HG03045 (cell line): Measurements from ENCODE around the gene SARS2.
"Not testable (repeated sequence)": the region's sequence is repeated elsewhere in the genome, so short reads cannot be mapped to it uniquely, and the experiment has no call there.

Experiments
- ATAC-seq: cut with Tn5 transposase; IDR thresholded peaks from one replicate; pipeline ENCODE4 v1.9.1; 2021; ENCODE audit warnings: mild to moderate bottlenecking, moderate library complexity; ENCODE audit not compliant: unreplicated experiment

SARS2 gene

DNA sequence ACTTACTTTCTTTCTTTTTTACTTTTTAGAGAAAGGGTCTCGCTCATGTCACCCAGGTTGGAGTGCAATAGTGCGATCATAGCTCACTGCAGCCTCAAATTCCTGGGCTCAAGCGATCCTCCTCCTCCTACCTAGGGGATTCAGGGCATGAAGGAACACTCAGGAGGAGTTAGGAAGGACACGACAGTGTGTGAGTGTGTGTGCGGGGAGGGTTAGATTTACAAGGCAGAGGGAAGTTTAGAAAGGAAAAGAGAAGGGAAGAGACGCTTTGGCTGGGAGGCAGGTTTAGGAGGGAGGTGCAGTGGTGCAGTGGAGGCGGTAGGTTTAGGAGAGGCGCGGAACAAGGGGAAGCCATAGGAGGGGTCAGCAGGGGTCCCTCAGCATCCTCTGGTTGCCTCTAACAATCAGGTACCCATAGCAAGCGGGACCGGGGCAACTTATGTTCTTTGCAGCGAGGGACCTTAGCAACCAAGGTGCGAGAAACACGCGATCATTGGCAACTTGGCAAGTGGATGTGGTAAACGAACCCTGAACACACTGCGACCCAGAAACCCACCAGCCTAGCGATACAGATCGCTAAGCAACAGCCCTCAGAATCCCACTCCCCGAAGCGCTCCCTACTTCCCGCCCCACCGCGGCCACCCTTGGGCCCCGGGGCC is 31.6 kb downstream of the SARS2 start:
- ATAC-seq, result no peak

DNA sequence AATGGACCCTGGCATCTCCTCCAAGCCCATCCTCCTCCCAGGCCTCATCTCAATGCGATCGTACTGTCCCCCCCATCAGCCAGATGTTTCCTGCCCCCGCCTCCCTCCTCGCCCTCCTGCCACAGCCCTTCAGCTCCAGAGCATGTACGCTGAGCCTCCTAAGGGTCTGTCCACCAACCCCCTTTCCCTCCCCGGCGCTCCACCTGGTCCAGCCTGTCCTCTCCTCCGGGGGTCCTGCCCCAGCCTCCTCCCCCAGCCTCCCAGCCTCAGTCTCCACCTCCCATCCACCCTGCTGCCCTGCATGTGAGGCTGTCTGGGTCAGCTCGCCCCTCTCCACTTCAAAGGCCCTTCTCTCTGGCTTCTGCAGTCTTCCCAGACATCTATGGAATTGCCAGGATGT is 35.6 kb downstream of the SARS2 start:
- ATAC-seq, result no peak

DNA sequence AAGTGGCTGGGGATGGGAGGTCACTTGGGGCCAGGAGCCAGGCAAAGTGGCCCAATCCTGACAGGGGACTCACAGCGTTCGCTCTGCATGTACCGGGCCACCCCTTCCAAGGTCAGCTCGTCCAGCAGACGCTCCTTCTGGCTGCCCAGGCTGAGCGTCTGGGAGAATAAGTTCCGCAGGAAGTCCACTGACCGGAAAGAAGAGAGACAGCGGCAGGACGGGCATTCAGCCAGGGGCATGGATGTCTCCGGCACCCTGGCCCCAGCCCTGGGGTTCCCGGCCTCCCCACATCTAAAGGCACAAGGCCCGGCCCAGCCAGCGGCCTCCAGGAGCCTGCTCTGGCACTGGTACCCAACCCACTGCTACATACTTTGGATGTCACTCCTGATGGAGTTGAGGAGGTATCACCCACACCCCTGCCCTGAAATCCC is 37.2 kb downstream of the SARS2 start:
- ATAC-seq, result no peak

DNA sequence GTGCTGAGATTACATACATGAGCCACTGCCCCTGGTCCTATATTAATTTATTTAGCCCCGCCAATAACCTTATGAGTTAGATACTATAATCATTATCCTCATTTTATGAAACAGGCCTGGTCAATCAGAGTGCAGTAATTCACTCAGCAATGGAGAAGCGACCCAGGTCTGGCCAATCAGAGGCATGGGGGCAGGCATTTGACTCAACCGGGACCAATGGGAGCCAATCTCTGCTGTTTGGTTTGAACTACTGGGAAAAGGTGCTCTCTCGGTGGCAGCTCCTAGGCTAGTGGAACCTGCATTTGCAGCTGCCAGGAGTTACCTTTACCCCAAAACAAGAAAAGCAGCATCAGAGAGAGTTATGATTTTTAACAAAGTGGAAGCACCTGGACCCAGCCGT is 37.7 kb downstream of the SARS2 start:
- ATAC-seq, result no peak

DNA sequence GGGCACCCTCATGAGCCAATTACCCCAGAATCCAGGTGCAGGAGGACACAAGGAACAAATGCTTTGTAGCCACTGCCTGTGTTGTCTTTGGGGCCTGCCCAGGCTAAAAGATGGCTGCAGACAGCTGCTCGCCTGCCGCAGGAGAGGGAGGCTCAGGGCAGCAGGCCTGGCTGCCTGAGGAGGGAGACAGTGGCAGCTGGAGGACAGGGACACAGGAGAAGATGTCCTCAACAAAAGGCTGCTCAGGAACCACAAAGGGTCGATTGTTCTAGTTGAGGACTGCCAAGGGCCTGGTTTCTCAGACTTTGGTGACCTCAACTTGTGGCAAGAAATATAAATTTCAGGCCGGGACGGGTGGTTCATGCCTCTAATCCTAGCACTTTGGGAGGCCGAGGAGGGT is 38.8 kb downstream of the SARS2 start:
- no peak for ATAC-seq

DNA sequence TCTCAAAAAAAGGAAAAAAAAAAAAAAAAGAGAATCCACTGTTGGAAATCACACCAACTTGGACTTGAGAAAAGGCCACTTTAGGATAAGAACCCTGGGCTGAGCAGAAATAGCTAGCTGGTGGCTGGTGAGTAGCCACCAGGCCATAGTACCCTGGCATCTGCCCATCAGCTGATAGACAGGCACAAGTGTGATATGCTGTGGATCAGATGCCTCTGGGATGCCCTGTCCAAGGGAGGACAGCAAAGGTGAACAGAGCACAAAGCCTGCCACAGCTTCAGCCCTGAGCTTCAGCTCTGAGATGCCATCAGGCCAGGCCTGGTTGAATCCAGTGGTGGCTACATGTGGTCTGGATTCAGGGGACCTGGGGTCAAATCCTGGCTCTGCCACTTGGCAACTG is 39.9 kb downstream of the SARS2 start:
- ATAC-seq, result no peak

DNA sequence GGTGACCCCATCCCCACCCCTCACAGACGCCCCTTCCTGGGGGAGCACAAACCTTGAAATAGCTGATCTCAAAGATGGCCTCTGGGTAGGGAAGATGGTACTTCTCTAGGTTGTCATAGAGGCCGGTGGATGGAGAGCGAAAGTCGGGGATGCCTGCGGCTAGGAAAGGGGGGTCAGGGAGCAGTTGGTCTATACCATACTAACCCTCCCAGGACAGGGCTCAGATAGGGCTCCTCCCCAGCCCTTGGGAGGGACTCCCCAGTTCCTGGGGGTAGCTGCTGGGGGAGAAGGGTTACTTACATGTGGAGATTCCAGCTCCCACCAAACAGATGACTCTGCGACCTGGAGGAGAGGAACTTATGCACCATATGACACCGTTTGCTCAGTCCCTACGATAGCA is 40.8 kb downstream of the SARS2 start:
- ATAC-seq, result no peak

DNA sequence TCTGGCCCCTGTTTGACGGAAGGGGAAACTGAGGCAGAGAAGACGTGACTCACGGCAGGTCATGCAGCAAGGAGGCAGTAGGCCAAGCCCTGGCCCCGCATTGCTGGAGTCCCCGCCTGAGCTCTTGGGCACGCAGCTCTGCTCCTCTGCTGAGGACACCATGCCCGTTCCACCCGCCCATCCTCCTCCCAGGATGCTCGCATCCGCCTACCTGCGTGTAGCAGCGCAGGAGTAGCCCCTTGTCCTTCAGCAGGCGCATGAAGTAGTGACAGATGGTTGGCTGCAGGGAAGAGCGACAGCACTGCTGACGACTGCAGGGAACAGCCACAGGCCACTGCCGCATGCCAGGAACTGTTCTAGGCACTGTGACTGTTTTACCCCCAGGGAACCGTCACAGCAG is 41.7 kb downstream of the SARS2 start:
- ATAC-seq, result no peak

DNA sequence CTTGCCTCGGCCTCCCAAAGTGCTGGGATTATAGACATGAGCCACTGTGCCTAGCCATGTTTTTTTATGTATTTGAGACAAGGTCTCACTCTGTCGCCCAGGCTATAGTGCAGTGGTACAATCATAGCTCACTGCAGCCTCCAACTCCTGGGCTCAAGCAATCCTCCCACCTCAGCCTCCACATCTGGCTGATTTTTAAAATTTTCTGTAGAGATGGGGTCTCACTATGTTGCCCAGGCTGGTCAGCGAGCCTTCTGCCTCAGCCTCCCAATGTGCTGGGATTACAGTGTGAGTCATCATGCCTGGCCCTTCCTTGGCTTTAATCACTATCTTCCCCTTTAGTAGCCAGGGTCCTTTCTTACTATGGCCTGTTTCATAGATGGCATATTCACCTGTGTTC is 45.9 kb downstream of the SARS2 start:
- not testable (repeated sequence) for ATAC-seq

DNA sequence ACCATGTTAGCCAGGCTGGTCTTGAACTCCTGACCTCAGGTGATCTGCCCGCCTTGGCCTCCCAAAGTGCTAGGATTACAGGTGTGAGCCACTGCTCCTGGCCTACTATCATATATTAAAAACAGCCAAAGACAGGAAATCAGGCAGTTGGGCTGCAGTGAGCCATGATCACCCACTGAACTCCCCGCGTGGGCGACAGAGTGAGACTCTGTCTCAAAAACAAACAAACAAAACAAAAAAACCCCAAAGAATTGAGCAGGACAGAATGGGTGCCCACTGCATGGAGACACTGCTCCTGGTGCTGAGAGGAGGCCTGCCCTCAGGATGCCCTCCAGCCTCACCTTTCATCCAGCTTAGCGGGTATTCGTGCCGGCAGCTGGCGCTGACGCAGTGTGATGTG is 47.3 kb downstream of the SARS2 start:
- ATAC-seq, result no peak

DNA sequence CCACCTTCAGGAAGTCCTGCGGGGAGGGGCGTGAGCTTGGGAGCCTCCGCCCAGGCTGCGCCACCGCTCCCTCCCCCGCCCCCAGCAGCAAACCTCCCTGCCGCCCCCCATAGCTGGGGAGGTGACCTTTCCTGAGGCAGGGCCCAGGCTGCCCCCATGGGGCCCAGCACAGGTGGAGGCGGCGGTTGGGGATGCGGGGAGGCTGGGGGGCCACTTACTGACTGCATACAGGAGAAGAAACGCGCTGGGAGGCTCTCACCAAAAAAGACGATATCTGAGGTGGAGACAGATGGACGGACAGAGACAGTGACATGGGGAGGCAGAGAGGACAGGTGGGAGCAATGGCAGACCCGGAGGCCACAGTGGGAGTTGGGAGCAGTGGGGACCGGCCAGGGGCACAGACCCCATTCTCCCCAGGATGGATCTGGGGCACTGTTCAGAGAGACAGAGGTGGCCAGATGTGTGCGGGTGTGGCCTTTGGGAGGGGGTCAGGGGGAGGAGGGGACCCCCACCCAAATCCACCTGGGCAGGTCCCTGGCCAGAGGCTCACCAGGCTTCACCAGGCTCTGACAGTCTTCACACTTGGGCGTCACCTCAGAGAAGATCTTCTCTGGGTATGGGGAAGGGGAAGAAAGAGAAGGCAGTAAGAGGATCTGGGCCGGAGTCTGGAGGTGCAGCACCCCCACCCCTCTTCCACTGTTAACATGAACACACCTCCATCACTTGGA is 49.5 kb downstream of the SARS2 start:
- ATAC-seq, result no peak

DNA sequence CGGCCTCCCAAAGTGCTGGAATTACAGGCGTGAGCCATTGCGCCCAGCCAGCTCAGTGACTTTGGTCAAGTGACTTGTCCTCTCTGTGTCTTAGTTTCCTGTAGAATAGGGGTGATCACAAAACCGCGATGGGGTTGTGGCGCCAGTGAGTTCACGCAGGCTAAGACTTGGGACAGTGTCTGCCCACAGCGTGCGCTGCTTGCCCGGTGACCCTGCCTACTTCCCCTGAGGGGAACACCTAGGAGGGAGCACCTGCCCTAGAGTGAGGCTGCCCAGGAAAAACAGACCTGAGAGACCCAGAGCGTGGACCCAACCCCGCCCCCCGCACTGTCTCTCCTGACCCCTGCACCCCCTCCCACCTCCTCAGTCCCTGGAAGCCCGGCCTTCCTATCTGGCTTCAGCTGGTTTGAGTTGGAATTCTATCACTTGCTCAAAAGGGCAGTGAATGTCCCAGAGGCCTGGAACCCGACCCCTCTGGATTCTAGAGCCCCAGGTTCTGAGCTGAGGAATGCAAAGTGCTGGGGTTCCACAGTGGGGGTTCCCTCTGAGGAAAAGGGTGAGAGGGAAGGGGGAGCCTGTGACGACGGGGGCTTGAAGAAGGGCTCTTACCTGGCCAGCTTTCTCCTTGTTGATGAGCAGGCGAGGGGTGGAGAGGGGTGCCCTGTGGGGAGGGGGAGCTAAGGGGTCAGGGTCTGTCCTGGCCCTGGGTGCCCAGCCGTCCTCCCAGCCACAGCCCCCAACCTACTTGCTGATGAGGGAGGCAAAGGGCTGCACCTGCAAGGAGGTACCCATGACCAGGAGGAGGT is 50.3 kb downstream of the SARS2 start:
- no peak for ATAC-seq

DNA sequence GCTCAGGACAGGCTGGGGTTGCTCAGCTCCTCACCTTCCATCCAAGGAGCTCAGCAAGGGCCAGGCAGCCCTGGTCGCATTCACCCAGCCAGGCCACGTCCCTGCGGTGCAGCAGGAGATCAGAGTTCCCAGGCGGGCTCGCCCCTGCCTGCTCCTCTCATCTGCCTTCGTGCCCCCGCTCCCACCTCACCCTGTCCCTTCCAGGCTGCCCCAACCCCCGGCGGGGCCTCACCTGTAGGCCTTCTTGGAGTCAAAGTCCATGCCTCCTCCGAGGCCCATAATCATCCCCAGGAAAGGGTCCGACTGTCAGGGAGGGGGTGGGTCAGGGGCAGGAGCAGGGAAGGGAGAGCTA is 51.2 kb downstream of the SARS2 start:
- no peak for ATAC-seq

DNA sequence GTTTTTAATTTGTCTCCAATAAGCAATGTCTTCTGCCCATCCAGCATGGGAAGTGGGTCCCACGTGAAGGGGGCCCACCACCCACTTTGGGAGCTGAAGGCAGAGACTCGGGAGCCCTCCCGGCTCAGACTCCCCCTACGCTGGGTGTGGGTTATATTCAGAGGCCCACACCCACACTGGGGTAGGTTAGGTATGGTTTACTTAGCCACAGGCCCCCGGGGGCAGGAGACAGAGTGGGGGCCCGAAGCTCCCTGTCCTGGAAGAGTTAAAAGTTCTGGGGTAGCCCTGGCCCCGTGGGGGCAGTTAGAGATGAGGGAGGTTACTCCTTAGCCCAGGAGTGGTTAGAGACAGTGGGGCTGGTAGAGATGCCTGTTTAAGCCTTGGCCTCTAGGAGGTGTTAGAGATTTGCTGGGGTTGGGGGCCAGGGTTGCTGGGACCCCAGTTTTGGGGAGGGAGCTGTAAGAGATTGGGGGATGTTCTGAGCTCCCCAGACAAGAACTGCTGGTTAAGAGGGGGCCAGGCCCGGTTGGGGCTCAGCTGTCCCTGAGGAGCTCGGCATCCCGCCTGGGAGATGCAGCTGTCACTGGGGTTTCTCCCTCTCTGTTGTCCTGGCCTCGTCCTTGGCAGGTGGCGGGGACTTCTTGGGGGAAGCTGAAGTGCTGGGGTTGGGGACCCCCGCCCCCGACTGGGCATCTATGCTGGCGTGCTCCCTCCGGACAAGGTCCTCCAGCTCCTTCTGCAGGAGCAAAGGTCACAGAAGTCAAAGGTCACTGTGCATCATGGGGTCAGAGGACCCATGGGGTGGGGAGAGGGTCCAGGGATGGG is 51.8 kb downstream of the SARS2 start:
- ATAC-seq, result no peak

DNA sequence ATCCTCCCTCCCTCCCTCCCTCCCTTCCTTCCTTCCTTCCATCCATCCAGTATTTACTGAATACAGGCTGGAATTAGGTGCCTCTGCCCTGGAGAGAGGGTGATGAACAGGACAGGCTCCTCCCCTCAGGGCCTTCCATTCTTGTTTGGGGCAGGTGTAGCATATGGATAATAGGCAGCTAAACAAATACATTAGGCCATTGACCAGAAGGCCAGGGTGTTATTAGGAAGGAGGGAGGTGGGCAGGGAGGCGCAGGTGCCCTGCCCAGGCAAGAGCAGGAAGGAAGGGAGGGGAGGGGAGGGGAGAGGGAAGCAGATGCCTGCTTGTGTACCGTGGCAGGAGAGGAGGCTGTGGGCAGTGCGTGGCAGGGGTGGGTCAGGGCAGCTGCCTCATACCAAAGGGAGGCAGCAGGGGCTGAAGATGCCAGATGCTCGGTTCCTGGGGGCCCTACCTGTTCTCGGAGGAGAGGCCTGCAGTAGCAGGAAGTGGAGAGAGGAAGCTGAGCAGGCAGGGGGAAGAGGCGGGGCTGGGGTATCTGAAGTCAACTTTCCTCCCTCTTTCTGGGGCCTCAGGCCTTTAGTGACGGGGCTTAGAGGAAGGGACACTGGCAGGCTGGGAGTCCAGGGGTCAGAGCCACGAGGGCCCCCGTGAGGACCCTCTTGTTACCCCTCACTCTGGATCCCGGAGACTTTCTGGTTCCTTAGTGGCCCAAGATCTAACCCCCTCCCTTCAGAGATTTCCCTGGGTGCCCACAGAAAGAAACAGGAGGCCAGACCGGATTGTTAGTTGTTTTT is 52.6 kb downstream of the SARS2 start, which contains the start of gene RINL:
TSS of gene RINL (minus strand) at position 495 of the 794 bp plus-strand sequence. CDS start 1,533 bp downstream, outside the sequence.
- ATAC-seq, result no peak

DNA sequence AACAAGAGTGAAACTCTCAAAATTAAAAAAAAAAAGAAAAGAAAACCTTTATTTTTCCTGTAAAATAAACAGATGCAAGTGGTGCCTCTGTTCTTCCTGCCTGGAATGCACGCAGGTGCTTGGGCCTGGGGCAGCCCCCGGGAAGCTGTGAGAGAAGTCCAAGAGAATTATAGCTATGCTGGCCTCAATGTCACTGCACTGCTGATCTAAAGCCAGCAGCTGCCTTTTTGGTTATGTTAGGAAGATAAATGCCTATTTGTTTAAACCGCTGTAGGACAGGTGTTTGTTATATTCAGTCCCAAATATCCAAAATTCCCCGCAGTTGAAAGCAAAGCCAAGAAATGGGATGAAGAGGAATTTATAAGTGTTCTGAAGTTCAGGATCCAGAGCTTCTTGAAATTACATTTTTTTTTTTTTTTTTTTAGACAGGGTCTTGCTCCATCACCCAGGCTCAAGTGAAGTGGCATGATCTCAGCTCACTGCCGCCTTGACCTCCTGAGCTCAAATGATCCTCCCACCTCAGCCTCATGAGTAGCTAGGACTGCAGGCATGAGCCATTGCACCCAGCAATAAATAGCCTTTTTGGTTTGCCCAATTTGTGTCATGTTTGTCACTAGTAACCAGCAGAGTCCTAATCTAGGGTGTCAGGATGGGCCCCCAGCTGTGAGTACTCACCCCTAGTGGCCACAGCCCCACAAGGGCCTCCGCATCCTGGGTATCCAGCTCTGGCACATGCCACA is 54.7 kb downstream of the SARS2 start:
- no peak for ATAC-seq

DNA sequence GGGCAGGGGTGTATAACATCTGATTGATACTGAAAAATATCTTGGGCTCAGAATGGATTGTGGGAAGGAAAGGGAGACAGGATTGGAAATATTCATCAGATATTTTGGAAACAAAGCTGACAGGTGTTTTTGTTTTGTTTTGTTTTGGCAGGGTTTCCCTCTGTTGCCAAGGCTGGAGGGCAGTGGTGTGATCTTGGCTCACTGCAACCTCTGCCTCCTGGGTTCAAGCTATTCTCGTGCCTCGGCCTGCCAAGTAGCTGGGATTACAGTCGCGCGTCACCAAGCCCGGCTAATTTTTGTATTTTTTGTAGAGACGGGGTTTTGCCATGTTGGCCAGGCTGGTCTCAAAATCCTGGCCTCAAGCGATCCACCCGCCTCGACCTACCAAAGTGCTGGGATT is 57.2 kb downstream of the SARS2 start:
- not testable (repeated sequence) for ATAC-seq

DNA sequence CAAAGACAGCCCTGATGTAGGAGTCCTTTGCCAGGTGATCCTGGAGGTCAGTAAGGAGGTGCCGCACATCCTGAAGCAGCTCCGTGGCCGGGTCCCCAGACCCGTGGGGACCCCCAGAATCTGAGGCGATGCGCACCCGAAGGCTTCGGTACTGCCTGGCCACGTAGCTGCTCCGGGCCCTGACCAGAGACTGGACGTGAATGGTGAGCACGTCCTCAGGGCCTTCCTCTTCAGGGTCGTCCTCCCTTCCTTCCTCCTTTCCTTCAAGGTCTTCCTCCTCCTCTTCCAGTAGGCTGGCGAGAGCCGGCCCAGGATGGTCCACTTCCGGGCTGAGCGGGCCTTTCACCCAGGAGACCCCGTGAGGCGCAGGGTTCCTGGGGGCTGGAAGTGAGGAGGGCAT is 60.0 kb downstream of the SARS2 start:
- ATAC-seq, result no peak

DNA sequence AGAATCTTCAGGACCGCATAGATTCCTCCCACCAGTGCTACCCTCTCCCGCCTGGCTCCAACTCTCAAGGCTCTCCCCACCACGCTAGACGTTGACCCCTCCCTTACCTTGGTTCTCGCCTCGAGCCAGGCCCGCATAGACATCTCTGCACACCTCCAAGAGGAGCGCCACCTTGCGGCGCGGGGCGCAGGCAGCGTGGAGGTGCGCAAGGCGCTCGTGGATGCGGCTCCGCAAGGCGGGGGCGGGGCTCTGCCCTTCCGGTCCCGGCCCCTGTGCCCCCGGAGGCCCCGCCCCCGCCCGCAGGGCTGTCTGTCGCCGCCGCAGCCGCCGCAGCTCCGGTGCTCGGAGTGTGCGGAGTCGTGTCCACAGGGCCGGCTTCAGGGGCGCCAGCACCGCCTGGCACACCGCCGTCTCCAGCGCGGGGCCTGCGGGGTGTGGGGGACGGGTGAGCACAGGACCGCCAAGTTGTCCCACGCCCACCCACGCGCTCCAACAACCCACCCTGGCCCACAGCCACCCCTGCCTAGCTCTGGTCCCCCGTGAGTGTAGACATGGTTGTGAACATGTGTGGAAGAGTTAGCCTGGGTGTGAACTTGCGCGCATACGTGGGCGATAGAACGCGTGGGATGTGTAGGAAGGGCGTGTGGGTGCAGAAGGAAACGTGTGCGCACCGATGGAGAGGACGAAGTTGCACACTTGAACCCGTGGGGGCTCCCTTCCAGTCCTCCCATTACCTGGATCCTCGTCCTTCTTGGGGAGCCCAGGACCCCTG is 60.5 kb downstream of the SARS2 start:
- peak; percentile 57 for ATAC-seq
